HEK293 (cell line): ENCODE results near the gene LEMD1.
A peak's percentile ranks its signal among the peaks of the same experiment; 100 is the strongest.

Source experiments
- CTCF ChIA-PET: fragments of 350-600 bp; formaldehyde crosslinking; extraction: SDS; loops from one replicate; lab custom pipeline; 2021; ENCODE audit warnings: antibody characterized with exemption; lab: Yijun Ruan, JAX
- POLR2A ChIA-PET: fragments of 300-600 bp; formaldehyde crosslinking; extraction: SDS; loops from one replicate; lab custom pipeline; 2020; ENCODE audit warnings: antibody characterized with exemption, inconsistent platforms; lab: Yijun Ruan, JAX
- H3K27ac ChIP-seq: fragments of 200-500 bp; sonication (Bioruptor generic); 2 replicates; pipeline ENCODE4 v1.5.1; 2014; ENCODE audit warnings: low read depth, low read length, control low read depth, inconsistent platforms; ENCODE audit errors: extremely low read depth
- H3K36me3 ChIP-seq, 2 experiments: fragments of 200-500 bp in 1 of 2; sonication (Bioruptor generic) in 1 of 2; 1 replicate in 1 of 2; 2 replicates in 1 of 2; pipeline ENCODE4 v1.5.1; 2014 to 2017; ENCODE audit warnings: inconsistent platforms in 2 of 2, low read length in 2 of 2; ENCODE audit not compliant: control insufficient read depth in 2 of 2, insufficient read depth in 1 of 2
- H3K4me1 ChIP-seq: fragments of 200-500 bp; sonication (Bioruptor generic); 2 replicates; pipeline ENCODE4 v1.5.1; 2014; ENCODE audit warnings: mild to moderate bottlenecking, low read length, inconsistent platforms; ENCODE audit not compliant: control insufficient read depth, insufficient read depth
- H3K4me3 ChIP-seq: 2 replicates; pipeline ENCODE4 v1.5.1; 2011; ENCODE audit warnings: low read depth, mild to moderate bottlenecking, control low read depth, low read length, moderate library complexity
- H3K9me3 ChIP-seq: fragments of 200-500 bp; sonication (Bioruptor generic); 2 replicates; pipeline ENCODE4 v1.5.1; 2014; ENCODE audit warnings: low read depth, low read length, inconsistent platforms; ENCODE audit not compliant: control insufficient read depth, insufficient read depth
- BCL11A ChIP-seq: fragments of 450-650 bp; formaldehyde crosslinking; IDR thresholded peaks from 2 replicates; pipeline ENCODE4 v1.5.1; 2016; ENCODE audit warnings: low read depth, missing biosample characterization, missing genetic modification characterization
- GLIS2 ChIP-seq: fragments of 450-650 bp; formaldehyde crosslinking; IDR thresholded peaks from 2 replicates; pipeline ENCODE4 v1.5.1; 2016; ENCODE audit warnings: missing biosample characterization, missing genetic modification characterization
- HOXC10 ChIP-seq: sonication (generic); formaldehyde crosslinking; IDR thresholded peaks from 2 replicates; pipeline ENCODE4 v1.8.1; 2023; ENCODE audit warnings: mild to moderate bottlenecking, missing genetic modification reagents
- KLF10 ChIP-seq: fragments of 450-650 bp; IDR thresholded peaks from 2 replicates; pipeline ENCODE4 v1.5.1; 2018; ENCODE audit warnings: missing biosample characterization, mild to moderate bottlenecking, missing genetic modification characterization
- KLF16 ChIP-seq: fragments of 450-650 bp; formaldehyde crosslinking; IDR thresholded peaks from 2 replicates; pipeline ENCODE4 v1.5.1; 2017; ENCODE audit warnings: missing biosample characterization, missing genetic modification characterization
- KLF7 ChIP-seq: fragments of 450-650 bp; formaldehyde crosslinking; IDR thresholded peaks from 2 replicates; pipeline ENCODE4 v1.5.1; 2016; ENCODE audit warnings: missing biosample characterization, missing genetic modification characterization, borderline replicate concordance
- MYNN ChIP-seq: fragments of 450-650 bp; formaldehyde crosslinking; IDR thresholded peaks from 2 replicates; pipeline ENCODE4 v1.5.1; 2016; ENCODE audit warnings: missing biosample characterization, missing genetic modification characterization, borderline replicate concordance
- SCRT2 ChIP-seq: fragments of 450-650 bp; formaldehyde crosslinking; IDR thresholded peaks from 2 replicates; pipeline ENCODE4 v1.5.1; 2016; ENCODE audit warnings: missing biosample characterization, missing genetic modification characterization
- WT1 ChIP-seq: fragments of 450-650 bp; formaldehyde crosslinking; IDR thresholded peaks from 2 replicates; pipeline ENCODE4 v1.5.1; 2016; ENCODE audit warnings: missing biosample characterization, missing genetic modification characterization
- ZBTB7A ChIP-seq: fragments of 450-650 bp; formaldehyde crosslinking; IDR thresholded peaks from 2 replicates; pipeline ENCODE4 v1.5.1; 2016; ENCODE audit warnings: low read depth, missing biosample characterization, missing genetic modification characterization
- ZFP3 ChIP-seq: fragments of 450-650 bp; formaldehyde crosslinking; IDR thresholded peaks from 2 replicates; pipeline ENCODE4 v1.5.1; 2016; ENCODE audit warnings: low read depth, missing biosample characterization, missing genetic modification characterization
- ZFP37 ChIP-seq: fragments of 450-650 bp; formaldehyde crosslinking; IDR thresholded peaks from 2 replicates; pipeline ENCODE4 v1.5.1; 2016; ENCODE audit warnings: missing biosample characterization, missing genetic modification characterization
- ZNF114 ChIP-seq: fragments of 450-650 bp; formaldehyde crosslinking; IDR thresholded peaks from 2 replicates; pipeline ENCODE4 v1.5.0; 2017; ENCODE audit warnings: missing biosample characterization, missing genetic modification characterization
- ZNF140 ChIP-seq: fragments of 450-650 bp; formaldehyde crosslinking; IDR thresholded peaks from 2 replicates; pipeline ENCODE4 v1.5.1; 2016; ENCODE audit warnings: missing biosample characterization, missing genetic modification characterization
- ZNF174 ChIP-seq: fragments of 450-650 bp; formaldehyde crosslinking; IDR thresholded peaks from 2 replicates; pipeline ENCODE4 v1.5.0; 2017; ENCODE audit warnings: missing biosample characterization, mild to moderate bottlenecking, missing genetic modification characterization
- ZNF324 ChIP-seq: fragments of 450-650 bp; formaldehyde crosslinking; IDR thresholded peaks from 2 replicates; pipeline ENCODE4 v1.5.1; 2016; ENCODE audit warnings: missing biosample characterization, missing genetic modification characterization
- ZNF37A ChIP-seq: fragments of 450-650 bp; IDR thresholded peaks from 2 replicates; pipeline ENCODE4 v1.5.1; 2018; ENCODE audit warnings: missing biosample characterization, missing genetic modification characterization
- ZNF449 ChIP-seq: fragments of 450-650 bp; formaldehyde crosslinking; IDR thresholded peaks from 2 replicates; pipeline ENCODE4 v1.5.1; 2017; ENCODE audit warnings: missing biosample characterization, mild to moderate bottlenecking, missing genetic modification characterization, moderate library complexity
- ZNF473 ChIP-seq: fragments of 450-650 bp; formaldehyde crosslinking; IDR thresholded peaks from 2 replicates; pipeline ENCODE4 v1.5.1; 2017; ENCODE audit warnings: missing biosample characterization, missing genetic modification characterization
- ZNF48 ChIP-seq: fragments of 450-650 bp; formaldehyde crosslinking; IDR thresholded peaks from 2 replicates; pipeline ENCODE4 v1.5.1; 2016; ENCODE audit warnings: missing biosample characterization, missing genetic modification characterization
- ZNF501 ChIP-seq: fragments of 450-650 bp; formaldehyde crosslinking; IDR thresholded peaks from 2 replicates; pipeline ENCODE4 v1.5.1; 2016; ENCODE audit warnings: missing biosample characterization, missing genetic modification characterization
- ZNF544 ChIP-seq: fragments of 450-650 bp; formaldehyde crosslinking; IDR thresholded peaks from 2 replicates; pipeline ENCODE4 v1.5.0; 2017; ENCODE audit warnings: missing biosample characterization, missing genetic modification characterization
- ZNF596 ChIP-seq: fragments of 450-650 bp; IDR thresholded peaks from 2 replicates; pipeline ENCODE4 v1.5.0; 2018; ENCODE audit warnings: missing biosample characterization, mild to moderate bottlenecking, missing genetic modification characterization, moderate library complexity
- ZNF664 ChIP-seq: fragments of 450-650 bp; formaldehyde crosslinking; IDR thresholded peaks from 2 replicates; pipeline ENCODE4 v1.5.1; 2016; ENCODE audit warnings: missing biosample characterization, missing genetic modification characterization
- ZNF837 ChIP-seq: fragments of 450-650 bp; formaldehyde crosslinking; IDR thresholded peaks from 2 replicates; pipeline ENCODE4 v1.5.1; 2016; ENCODE audit warnings: missing biosample characterization, missing genetic modification characterization
- ZNF843 ChIP-seq: fragments of 450-650 bp; formaldehyde crosslinking; IDR thresholded peaks from 2 replicates; pipeline ENCODE4 v1.5.1; 2016; ENCODE audit warnings: missing biosample characterization, missing genetic modification characterization
- TF ChIP-seq, protein P1 (sequence below): fragments of 450-650 bp; formaldehyde crosslinking; IDR thresholded peaks from 2 replicates; pipeline ENCODE4 v1.5.1; 2016; ENCODE audit warnings: missing biosample characterization, missing genetic modification characterization
- TF ChIP-seq, protein P2 (sequence below): fragments of 450-650 bp; formaldehyde crosslinking; IDR thresholded peaks from 2 replicates; pipeline ENCODE4 v1.5.1; 2016; ENCODE audit warnings: missing biosample characterization, missing genetic modification characterization
- TF ChIP-seq, protein P3 (sequence below): fragments of 450-650 bp; formaldehyde crosslinking; IDR thresholded peaks from 2 replicates; pipeline ENCODE4 v1.5.1; 2016; ENCODE audit warnings: missing biosample characterization, missing genetic modification characterization, low read depth
- TF ChIP-seq, protein P4 (sequence below): fragments of 450-650 bp; formaldehyde crosslinking; IDR thresholded peaks from 2 replicates; pipeline ENCODE4 v1.5.1; 2016; ENCODE audit warnings: missing biosample characterization, missing genetic modification characterization, low read depth
- TF ChIP-seq, protein P5 (sequence below): fragments of 450-650 bp; formaldehyde crosslinking; IDR thresholded peaks from 2 replicates; pipeline ENCODE4 v1.5.1; 2017; ENCODE audit warnings: missing biosample characterization, missing genetic modification characterization

The LEMD1 gene

GRCh38 chr1:205434738-205435137 lies 12.9 kb upstream of the LEMD1 start:
- Histone ChIP-seq H3K27ac (no peak overlapping the region), H3K9me3 (no peaks in the 10 kb centered on the region), H3K4me3 (no peak overlapping the region), H3K36me3 (no peaks in the 10 kb centered on the region), H3K4me1 (peaks cover 3% of the 10 kb centered on the region; the same call in 1 of the 2 replicates)
- CTCF ChIA-PET, result interaction anchor here (0.9 to 2.8 kb wide), 4 partner anchors 8 to 54 kb away, joined by 3 to 12 read pairs (median 5); no protein-coding TSS in a partner anchor
- POLR2A ChIA-PET, result no interaction called here
- TF ChIP-seq, protein P1, sequence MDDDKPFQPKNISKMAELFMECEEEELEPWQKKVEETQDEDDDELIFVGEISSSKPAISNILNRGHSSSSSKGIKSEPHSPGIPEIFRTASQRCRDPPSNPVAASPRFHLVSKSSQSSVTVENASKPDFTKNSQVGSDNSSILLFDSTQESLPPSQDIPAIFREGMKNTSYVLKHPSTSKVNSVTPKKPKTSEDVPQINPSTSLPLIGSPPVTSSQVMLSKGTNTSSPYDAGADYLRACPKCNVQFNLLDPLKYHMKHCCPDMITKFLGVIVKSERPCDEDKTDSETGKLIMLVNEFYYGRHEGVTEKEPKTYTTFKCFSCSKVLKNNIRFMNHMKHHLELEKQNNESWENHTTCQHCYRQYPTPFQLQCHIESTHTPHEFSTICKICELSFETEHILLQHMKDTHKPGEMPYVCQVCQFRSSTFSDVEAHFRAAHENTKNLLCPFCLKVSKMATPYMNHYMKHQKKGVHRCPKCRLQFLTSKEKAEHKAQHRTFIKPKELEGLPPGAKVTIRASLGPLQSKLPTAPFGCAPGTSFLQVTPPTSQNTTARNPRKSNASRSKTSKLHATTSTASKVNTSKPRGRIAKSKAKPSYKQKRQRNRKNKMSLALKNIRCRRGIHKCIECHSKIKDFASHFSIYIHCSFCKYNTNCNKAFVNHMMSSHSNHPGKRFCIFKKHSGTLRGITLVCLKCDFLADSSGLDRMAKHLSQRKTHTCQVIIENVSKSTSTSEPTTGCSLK (tag by site-specific recombination), result no peak
- peak; percentile 54; the same call in 1 of the 2 replicates for TF ChIP-seq ZNF843 (tag by site-specific recombination)
- TF ChIP-seq MYNN (tag by site-specific recombination), result no peak
- TF ChIP-seq ZNF473, result no peak
- TF ChIP-seq, protein P2, sequence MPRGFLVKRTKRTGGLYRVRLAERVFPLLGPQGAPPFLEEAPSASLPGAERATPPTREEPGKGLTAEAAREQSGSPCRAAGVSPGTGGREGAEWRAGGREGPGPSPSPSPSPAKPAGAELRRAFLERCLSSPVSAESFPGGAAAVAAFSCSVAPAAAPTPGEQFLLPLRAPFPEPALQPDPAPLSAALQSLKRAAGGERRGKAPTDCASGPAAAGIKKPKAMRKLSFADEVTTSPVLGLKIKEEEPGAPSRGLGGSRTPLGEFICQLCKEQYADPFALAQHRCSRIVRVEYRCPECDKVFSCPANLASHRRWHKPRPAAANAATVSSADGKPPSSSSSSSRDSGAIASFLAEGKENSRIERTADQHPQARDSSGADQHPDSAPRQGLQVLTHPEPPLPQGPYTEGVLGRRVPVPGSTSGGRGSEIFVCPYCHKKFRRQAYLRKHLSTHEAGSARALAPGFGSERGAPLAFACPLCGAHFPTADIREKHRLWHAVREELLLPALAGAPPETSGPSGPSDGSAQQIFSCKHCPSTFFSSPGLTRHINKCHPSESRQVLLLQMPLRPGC (tag by site-specific recombination), result no peak
- TF ChIP-seq ZNF664 (tag by site-specific recombination), result no peak
- TF ChIP-seq KLF7 (tag by site-specific recombination), result no peak
- no peak for TF ChIP-seq ZNF48
- TF ChIP-seq ZNF501, result no peak
- TF ChIP-seq, protein P3, sequence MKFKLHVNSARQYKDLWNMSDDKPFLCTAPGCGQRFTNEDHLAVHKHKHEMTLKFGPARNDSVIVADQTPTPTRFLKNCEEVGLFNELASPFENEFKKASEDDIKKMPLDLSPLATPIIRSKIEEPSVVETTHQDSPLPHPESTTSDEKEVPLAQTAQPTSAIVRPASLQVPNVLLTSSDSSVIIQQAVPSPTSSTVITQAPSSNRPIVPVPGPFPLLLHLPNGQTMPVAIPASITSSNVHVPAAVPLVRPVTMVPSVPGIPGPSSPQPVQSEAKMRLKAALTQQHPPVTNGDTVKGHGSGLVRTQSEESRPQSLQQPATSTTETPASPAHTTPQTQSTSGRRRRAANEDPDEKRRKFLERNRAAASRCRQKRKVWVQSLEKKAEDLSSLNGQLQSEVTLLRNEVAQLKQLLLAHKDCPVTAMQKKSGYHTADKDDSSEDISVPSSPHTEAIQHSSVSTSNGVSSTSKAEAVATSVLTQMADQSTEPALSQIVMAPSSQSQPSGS, result no peak
- peak; percentile 60 for TF ChIP-seq WT1 (tag by site-specific recombination)
- no peak for TF ChIP-seq GLIS2 (tag by site-specific recombination)
- TF ChIP-seq ZFP37 (tag by site-specific recombination), result no peak
- no peak for TF ChIP-seq ZBTB7A (tag by site-specific recombination)
- TF ChIP-seq SCRT2 (tag by site-specific recombination), result no peak
- no peak for TF ChIP-seq ZNF140 (tag by site-specific recombination)
- no peak for TF ChIP-seq ZNF114 (tag by site-specific recombination)
- TF ChIP-seq, protein P4, sequence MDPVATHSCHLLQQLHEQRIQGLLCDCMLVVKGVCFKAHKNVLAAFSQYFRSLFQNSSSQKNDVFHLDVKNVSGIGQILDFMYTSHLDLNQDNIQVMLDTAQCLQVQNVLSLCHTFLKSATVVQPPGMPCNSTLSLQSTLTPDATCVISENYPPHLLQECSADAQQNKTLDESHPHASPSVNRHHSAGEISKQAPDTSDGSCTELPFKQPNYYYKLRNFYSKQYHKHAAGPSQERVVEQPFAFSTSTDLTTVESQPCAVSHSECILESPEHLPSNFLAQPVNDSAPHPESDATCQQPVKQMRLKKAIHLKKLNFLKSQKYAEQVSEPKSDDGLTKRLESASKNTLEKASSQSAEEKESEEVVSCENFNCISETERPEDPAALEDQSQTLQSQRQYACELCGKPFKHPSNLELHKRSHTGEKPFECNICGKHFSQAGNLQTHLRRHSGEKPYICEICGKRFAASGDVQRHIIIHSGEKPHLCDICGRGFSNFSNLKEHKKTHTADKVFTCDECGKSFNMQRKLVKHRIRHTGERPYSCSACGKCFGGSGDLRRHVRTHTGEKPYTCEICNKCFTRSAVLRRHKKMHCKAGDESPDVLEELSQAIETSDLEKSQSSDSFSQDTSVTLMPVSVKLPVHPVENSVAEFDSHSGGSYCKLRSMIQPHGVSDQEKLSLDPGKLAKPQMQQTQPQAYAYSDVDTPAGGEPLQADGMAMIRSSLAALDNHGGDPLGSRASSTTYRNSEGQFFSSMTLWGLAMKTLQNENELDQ (tag by site-specific recombination), result no peak
- TF ChIP-seq KLF10 (tag by site-specific recombination), result no peak
- no peak for TF ChIP-seq ZNF596 (tag by site-specific recombination)
- no peak for TF ChIP-seq ZNF544
- TF ChIP-seq ZFP3 (tag by site-specific recombination), result no peak
- TF ChIP-seq BCL11A (tag by site-specific recombination), result no peak
- TF ChIP-seq, protein P5, sequence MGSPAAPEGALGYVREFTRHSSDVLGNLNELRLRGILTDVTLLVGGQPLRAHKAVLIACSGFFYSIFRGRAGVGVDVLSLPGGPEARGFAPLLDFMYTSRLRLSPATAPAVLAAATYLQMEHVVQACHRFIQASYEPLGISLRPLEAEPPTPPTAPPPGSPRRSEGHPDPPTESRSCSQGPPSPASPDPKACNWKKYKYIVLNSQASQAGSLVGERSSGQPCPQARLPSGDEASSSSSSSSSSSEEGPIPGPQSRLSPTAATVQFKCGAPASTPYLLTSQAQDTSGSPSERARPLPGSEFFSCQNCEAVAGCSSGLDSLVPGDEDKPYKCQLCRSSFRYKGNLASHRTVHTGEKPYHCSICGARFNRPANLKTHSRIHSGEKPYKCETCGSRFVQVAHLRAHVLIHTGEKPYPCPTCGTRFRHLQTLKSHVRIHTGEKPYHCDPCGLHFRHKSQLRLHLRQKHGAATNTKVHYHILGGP (tag by site-specific recombination), result no peak
- TF ChIP-seq KLF16 (tag by site-specific recombination), result no peak
- no peak for TF ChIP-seq ZNF37A (tag by site-specific recombination)
- no peak for TF ChIP-seq ZNF174 (tag by site-specific recombination)
- TF ChIP-seq HOXC10 (CRISPR knock-in tag), result no peak
- no peak for TF ChIP-seq ZNF324 (tag by site-specific recombination)
- TF ChIP-seq ZNF837 (tag by site-specific recombination), result no peak
- TF ChIP-seq ZNF449, result no peak
